Activated CD8-positive, alpha-beta memory T cell treated with anti-CD3 and anti-CD28 coated beads, Interleukin-2, amount 50 U/mL, for 1 hour (primary cell): ENCODE results near the gene PRICKLE2.

ENCODE experiments used
- DNase-seq: peaks from one replicate; pipeline ENCODE4 v3.0.0-alpha.2; 2020; ENCODE audit errors: extremely low read depth

PRICKLE2 gene, protein sequence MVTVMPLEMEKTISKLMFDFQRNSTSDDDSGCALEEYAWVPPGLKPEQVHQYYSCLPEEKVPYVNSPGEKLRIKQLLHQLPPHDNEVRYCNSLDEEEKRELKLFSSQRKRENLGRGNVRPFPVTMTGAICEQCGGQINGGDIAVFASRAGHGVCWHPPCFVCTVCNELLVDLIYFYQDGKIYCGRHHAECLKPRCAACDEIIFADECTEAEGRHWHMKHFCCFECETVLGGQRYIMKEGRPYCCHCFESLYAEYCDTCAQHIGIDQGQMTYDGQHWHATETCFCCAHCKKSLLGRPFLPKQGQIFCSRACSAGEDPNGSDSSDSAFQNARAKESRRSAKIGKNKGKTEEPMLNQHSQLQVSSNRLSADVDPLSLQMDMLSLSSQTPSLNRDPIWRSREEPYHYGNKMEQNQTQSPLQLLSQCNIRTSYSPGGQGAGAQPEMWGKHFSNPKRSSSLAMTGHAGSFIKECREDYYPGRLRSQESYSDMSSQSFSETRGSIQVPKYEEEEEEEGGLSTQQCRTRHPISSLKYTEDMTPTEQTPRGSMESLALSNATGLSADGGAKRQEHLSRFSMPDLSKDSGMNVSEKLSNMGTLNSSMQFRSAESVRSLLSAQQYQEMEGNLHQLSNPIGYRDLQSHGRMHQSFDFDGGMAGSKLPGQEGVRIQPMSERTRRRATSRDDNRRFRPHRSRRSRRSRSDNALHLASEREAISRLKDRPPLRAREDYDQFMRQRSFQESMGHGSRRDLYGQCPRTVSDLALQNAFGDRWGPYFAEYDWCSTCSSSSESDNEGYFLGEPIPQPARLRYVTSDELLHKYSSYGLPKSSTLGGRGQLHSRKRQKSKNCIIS

DNA sequence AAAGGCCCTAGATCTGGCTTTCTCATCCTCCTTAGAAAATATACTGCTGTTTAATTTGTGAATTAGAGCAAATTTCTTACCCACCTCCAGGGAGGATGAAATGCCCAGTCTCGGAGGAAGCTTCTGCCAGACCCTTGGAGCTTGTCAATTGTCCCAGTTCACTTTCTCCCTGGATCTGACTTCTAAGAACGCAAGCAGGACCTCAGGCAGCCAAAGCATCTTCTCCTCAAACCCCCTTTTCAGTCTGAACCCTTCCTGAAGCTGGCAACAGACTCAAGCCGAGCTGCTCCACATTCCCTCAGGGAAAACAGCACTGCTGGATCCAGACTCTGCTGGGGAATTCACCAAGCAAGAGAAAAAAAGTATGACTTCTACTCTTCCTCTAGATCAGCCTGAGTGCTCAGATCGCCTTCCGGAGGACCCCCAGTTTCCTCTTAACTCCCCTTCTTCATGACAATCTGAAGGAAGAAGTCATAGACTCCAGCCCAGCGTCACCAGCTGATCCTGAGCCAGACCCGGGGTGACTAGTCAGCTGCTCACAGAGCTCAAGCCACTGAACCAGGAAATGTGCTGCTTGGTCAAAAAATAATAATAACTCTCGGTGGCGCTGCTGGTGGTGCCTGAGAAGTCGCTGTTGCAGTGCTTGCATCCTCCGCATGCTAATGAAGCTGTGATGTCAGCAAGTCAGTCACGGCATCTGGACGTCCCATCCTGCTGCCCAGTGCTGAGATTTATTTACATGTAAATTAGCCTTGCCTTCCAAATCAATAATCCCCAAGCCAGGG is at the start of gene PRICKLE2:
Gene PRICKLE2 (minus strand): TSS at position 641 of the 785 bp plus-strand sequence. CDS start 26,539 bp downstream, outside the sequence.
- DNase-seq = no peak

DNA sequence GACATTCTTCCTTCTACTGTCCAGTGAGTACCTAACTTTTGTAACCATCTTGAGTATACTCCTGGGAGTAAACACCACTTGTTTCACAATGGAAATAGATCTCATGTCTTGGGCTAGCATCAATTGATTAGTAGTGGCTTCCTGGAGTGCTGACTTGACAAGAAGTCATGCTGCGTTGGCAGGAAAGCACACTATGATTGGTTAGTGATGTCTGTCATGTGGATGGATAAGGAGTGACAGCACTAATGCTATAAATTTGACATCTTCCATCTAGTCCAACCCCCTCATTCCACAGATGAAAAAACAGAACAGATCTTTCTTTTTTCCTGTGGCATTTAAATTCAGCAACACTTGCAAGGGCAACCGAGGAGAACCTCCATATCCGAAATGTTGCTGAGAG is 47.6 kb upstream of the PRICKLE2 start:
- DNase-seq = no peak

DNA sequence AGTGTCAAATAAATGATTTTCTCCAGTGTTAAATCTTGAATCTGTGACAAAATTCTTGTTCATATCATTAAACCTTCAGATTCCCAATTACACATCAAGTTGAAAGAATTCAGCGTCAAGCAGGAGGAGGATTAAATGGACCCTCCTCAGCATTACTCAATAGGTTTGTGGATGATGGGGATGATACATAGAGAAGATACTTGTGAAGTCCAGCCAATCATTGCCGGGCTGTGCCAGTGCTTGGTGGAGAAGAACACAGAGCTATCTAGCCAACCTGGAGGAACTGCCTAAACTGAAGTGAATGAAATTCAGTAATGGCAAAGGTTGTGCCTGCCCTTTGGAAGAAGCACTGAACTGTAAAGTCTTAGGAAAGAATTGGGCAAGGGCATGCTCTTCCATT is 47.0 kb upstream of the PRICKLE2 start:
- DNase-seq = no peak

DNA sequence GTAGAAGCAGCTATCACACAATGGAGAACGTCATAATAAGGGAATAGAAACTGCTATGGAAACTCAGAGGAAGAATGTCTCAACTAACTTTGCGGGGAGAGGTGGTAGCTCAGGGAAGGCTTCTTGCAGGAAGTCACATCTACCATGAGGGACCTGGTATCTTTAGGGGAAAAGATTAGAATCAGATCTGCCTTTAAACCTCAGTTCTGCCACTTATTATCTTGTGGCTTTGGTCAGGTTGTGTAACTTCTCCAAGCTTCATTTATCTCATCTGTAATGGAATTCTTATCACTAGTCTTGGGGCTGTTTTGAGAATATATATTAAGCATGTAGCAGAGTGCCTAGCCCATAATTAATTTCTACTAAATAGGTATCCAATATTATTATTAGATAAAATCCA is 46.4 kb upstream of the PRICKLE2 start:
- no peak for DNase-seq

DNA sequence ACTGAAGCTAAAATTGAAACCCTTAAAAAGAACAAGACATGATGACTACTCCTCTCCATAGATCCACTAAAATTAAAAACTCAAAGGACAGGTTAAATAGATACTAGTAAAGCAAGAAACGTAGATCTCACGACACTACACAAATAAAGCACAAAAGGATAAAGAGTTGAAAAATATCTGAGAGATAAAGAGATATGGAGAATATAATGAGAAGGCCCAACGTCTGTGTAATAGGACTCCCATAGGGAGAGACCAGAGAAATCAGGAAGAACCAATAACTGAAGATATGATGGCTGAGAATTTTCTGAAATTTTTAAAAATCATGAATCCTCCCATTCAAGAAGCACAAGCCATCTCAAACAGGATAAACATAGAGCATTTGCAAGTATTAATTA is 45.6 kb upstream of the PRICKLE2 start:
- no peak for DNase-seq

DNA sequence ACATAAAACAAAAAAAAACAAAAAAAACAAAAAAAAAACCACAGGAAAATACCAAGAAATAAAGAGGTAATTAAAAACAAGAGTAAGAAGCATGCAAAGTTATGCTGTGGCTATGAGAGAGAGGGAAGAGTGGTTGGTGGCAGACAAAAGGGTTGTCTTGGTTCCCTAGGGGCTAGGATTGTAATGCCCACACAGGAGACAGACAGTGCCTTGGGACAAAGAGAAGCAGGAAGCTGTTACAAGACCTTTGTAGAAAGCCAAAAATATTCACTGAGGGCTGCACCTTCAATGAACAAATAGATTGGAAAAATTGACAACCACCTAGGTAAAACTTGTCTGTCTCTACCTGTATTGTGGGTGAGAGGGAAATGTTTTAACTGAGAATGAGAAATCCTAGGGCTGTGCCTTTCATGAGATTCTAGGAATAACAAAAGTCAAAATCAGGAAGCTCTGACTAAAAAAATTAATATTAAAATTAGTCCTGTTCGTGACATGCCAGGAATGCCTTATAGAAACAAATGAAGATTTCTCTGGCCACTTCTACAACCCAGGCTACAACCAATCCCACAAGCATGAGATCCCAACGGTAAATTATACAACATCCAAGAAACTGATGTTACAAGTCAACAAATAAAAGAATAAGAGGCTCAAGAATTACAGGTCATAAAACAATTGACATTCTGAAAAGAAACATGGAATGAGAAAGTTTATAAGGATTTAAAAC is 45.0 kb upstream of the PRICKLE2 start:
- DNase-seq = no peak

DNA sequence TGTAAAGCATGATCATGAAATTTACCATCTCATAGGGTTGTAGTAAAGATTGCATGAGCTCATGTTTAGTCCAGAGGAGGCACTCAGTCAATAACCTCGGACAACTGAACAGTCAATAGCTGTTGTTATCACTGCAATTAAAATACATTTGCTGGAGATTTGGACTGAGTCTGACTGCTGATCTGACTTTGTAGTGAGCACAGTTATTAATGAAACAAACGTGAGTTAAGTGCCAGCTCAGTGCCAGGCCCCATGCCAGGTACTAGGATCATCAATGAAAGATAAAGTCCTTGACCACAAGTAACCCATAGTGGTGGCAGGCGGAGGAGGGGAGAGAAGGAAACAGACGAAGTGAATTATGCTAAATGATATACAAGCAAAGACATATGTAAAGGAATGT is 43.7 kb upstream of the PRICKLE2 start:
- no peak for DNase-seq

DNA sequence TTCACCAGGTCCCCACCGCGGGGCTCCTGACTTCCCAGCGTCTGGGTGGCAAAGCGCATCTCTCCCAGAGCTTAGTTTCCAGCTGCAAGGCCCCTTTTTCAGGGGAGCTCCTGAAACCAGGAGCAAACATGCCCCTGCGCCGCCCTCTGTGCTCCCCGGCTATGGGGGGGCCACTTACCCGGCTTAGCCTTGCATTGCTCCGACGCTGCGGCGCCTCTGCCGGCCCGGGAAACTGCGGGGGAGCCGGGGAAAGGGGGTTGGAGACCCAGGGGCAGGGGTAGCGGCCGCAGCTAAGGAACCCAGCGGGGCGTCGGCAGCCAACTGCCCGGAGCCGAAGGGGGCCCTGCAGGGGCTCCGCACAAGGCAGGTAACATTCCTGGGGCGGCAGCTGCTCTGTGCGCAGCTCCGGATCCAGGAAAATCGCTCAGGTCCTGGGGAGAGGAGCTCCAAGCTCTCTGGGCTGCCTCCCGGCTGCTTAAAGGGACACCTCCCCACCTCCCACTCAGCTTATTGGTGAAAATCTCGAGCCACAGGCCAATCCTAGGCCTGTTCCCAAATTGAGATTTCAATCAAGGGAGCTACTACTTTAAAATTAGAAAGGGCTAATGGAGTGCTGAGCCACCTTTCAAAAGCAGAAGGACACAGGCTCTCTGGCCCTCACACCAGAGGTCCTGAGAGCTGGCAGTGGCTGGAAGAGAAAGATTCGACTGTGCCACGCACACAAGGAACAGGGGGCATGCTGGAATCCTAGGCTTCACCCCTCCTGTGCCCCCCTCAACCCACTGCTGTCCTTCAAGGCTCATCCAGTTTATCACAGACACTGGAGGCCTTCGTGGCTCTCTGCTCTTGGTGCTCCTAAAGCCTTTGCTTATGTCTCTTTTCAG is 42.7 kb upstream of the PRICKLE2 start:
- no peak for DNase-seq

DNA sequence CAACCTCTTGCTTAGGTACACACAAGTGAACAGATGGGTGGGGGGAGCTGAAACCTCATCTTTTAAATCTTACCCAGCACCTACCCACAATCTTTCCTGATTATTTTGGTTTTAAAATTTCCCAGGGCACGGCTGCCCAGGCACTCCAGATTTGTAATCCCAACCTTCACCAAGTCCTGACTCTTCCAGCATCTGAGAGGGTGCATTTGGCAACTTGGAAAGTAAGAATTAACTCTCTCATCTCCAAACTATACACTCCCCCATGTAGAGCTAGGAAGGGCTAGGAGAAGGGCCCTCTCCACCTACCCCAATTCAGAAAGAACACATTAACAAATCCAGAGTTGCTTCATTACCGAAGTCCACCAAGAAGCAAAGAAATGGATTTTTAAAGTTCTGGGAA is 41.7 kb upstream of the PRICKLE2 start:
- DNase-seq = no peak

DNA sequence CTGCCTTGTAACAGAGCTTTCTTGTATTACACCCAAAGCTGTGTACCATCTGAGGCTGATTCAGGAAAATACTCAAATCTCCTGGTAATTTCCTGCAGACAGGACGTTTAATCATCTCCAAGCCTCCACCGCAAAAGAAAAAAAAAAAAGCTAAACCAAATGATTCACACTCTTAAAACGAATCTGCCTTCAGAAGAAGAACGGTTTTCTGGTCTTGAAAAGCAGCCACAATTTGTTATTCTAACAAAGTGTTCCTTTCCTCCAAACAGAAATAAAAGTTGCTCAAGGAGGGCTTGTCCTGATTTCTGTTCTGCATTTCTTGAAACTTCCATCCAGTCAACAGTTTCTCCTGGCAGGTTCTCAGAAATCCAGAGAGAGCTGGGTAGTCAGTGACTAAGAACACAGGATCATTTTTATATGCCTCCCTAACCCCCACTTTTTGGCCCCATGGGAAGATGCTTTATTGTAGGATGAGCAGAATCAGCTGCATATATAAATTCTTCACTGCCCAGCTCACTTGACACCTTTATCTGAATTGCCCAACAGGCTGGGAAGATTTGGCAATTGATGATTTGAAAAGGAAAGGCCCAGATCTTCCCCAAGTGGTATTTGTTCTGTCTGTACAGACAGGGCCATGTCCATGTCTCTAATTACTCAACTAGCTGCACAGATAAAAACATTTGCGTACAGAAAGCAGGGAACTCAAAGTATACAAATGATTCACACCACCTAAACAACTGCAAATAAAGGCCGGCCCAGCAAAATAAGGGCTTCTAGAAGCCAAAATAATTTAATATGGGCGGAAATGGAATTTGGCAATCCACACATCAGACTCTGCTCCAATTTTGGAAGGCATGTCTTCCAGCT is 41.0 kb upstream of the PRICKLE2 start:
- DNase-seq = no peak

DNA sequence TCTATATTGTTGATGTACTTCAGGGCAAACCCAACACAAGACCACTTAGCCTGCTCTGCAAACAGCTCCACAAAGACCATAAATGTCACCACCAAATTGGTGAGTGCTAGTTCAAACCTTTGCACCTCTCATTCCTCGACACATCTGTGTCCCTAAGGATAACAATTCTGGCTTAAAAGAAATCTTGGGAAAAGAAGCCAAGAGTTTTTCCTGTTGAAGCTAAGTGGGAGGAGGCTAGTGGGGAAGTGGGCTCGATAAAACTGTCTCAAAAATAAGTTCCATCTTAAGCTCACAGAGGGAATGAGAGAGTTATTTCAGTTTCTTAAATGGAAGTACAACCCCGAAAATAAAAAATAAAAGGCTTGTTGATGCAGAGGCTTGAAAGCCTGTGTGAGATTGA is 40.4 kb upstream of the PRICKLE2 start:
- no peak for DNase-seq

DNA sequence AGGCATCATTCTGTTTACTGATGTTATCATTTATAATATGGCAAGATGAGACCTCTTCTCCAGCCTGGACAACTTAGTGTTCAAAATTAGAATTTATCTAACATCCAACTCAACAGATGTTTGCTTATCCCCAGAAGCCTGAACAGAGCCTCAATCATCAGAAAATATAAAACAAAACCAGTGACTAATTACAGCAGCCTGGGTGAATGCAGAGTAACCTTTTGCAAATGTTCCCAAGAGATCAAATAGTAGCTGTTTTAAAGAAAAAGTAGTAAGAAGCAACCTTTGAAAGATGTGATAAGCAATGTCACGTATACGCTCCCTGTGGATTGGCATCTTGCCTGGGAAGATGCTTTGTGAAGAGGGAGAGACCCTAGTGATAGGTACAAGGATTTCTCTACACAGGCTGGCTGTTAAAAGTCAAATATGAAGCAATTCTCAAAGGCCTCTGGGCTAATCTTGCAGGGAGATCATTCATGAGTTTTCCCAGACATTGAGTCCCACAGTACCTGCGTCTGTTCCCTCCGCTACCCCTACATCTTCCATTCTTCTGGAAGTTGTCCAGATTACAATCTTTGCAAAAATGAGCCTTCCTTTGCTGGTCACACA is 39.3 kb upstream of the PRICKLE2 start:
- DNase-seq = no peak

DNA sequence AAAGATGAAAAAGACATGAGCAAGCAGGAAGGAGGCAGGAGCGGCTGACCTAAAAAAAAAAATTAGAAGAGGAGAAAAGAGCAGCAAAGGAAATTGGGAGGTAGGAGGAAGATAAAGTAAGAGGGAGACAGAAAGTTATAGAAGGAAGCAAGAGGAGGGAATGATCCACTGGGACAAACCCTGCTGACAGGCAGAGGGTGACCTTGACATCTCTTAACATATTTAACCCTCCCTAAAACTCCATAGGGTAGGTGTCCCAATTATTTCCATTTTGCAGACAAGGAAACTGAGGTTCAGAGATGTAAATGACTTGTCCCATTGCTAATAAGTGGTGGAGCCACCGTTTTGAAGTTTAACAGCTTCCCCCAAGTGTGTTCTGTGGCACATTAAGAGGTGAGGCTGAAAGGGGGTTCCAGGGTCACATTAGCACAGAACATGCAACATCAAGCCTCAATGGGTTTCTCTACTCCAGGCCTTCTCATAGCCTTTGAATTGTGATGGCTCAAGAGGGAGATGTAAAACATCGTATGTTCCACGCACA is 37.4 kb upstream of the PRICKLE2 start:
- DNase-seq = no peak

DNA sequence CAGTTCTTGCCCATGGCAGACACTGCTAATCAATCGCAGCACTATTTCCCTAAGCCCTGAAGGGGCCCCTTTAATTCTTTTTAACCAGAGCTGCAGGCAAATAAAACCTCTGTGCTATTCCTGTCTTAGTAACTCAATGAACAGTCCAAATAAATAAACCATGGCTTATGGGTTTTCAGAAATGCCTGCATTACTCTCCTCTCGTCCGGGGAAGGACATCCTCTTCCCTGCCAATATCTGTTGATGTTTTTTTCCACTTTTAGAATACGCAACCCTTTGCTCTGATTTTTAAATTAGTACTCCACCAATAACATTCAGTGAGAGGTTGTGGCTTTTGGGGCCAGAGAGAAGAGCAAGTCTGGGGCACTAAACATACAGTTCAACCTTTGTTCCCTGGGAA is 35.2 kb upstream of the PRICKLE2 start:
- DNase-seq = no peak

DNA sequence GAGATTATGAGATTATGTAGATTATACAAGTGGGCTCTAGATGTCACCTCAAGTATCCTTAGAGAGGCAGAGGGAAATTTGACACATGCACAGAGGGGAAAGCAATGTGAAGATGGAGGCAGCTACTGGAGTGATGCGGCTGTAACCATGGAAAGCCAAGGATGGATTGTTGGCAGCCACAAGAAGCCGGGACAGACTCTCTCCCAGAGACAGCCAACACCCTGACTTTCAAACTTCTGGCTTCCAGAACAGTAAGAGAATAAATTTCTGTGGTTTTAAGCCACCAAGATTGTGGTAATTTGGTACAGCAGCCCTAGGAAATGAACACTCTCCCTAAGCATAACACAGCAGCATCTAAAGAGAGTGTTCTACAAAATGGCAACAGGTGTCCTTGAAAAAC is 34.4 kb upstream of the PRICKLE2 start:
- no peak for DNase-seq

DNA sequence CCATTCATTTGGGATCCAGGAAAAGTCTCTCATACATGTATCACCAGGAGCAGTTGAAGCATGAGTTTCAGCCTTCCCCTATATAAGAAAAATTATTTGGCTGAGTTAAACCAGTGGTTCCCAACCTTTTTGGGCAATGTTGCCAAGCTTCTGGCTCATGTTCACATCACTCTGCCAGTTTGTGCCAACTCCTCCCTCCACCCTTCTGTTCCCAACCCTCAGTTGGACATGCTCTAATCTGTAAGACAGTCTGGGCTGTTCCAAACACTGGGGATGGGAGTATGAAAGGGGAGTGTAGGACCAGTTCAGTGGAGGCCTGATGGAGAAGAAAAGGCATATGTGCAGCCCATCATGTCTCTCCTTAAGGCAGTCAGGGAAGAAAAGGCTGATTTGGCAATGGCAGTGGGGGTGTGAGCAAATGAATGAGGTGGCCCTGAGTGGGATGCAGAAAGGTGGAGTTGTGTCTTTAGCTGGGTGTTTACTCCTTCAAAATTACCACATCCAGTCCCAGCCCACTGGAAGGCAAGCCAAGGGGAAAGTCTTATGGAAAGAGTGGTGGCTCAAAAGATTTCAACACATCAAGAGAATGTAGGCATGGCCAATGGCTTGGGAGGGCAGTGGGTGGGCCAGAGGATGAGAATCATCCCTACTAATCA is 32.0 kb upstream of the PRICKLE2 start:
- no peak for DNase-seq

DNA sequence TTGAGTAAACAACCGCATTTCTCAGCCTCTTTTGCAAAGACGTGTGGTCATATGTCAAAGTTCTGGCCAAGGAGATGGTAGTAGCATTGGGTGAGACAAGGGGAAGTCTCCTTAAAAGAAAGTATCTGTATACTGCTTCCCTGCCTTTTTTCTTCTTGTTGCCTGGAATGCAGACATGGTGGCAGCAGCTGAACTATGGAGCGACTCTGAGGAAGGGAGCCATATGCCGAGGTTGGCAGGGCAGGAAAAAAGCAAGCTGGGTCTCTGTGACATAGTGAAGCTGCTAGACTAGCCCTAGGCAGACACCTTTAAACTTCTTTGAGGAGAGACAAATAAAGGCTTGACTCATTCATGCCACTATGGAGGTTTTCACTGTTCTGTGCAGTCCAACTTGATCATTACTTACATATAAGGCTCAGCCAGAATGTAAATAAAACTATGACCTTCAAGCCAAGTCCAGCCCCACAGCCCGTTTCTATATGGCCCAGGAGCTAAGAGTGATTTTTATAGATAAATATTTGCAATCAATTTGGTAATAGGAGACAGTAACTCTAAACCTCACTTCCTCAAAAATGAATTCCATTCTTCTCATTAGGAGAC is 30.6 kb upstream of the PRICKLE2 start:
- no peak for DNase-seq

DNA sequence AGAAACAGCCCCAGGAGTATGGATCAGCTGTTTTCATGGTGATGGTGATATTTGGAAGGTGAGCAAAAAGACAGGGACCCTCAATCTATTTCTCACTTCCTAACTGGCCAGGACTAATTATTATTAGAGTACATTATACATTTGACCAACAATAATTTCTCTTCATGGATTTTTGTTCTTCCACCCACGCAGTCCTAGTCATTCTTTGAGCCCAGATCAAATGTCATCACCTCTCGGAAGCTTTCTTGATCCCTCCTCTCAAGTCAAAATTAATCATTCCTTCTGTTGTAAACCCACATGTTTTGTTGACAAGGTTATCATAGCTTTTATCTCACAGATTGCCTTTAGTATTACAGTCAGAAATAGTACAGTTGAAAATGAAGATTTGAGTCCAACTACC is 29.2 kb upstream of the PRICKLE2 start:
- DNase-seq = no peak
